GM18502 (cell line): ENCODE measurements around the gene CCR2.
"Not testable (repeated sequence)": the region's sequence is repeated elsewhere in the genome, so short reads cannot be mapped to it uniquely, and the experiment has no call there.

Experiments
- ATAC-seq: cut with Tn5 transposase; IDR thresholded peaks from one replicate; pipeline ENCODE4 v1.9.1; 2021; ENCODE audit warnings: mild to moderate bottlenecking; ENCODE audit not compliant: unreplicated experiment, poor library complexity

The CCR2 gene

GRCh38 chr3:46374755-46375154, 20.8 kb downstream of the CCR2 start:
- no peak for ATAC-seq

GRCh38 chr3:46375218-46375617, 21.3 kb downstream of the CCR2 start:
- ATAC-seq, result no peak

- no peak for ATAC-seq
These were observed 21.9 kb downstream of the CCR2 start for GRCh38 chr3:46375814-46376213.

DNA sequence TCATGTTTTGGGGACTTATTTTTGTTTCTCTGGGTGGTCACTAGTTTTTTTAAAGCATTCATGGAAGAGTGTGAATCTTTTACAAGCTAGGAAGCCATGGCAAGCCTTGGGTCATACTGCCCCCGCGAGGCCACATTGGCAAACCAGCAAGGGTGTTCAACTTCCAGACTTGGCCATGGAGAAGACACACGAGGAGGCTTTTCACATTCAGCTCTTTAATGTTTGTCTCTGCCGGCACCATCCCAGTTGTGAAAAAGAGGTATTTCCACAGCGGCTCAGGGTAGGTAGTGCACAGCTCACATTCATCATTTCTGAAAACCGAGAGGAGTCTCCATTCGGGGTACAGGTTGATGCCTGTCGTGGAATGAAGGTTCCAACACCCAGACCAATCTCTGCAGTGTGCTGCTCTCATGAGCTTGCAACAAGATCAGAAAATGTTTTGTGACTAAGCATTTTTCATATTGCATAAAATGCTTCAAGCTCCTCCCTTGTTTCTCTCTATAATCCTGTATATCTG, 24.6 kb downstream of the CCR2 start:
- ATAC-seq, result no peak

DNA sequence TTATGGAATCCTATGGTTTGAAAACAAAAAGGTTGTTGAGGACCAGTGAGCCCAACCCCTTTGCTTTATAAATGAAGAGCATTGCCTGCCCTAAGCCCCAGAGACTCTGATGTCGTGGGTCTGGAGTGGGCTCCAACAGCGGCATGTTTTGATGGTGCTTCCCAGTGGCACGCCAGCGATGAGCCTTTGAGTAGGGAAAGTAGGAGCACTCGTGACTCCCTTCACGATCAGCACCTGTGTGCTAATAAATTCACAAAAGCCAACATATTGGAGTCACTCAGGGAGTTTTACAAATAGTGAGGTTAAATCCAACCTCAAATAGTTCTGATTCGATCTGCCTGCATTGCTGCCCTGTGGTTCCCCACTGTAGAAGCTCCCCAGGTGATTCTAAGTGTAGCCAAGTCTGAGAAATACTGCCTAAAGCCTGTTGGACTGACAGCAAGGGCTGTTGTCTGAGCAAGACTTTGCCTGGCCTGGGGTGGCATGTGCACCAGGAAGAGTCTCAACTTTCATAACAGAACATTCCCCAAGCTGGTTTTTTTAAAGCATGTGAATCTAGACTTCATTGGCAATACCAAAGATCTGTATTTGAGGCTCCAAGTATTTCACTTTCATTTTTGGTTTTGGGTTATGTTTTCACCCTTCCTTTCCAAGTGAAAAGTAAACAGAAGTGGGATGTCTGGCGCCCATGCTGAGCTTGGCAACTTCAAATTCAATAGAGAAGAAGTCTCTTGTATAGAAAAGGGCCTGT, 26.7 kb downstream of the CCR2 start:
- ATAC-seq, result no peak

GRCh38 chr3:46381625-46382024, 27.7 kb downstream of the CCR2 start:
- ATAC-seq, result no peak

- ATAC-seq, result no peak
These were observed 29.5 kb downstream of the CCR2 start for GRCh38 chr3:46383211-46383950.

- no peak for ATAC-seq
These were observed 30.0 kb downstream of the CCR2 start for GRCh38 chr3:46383951-46384330.

DNA sequence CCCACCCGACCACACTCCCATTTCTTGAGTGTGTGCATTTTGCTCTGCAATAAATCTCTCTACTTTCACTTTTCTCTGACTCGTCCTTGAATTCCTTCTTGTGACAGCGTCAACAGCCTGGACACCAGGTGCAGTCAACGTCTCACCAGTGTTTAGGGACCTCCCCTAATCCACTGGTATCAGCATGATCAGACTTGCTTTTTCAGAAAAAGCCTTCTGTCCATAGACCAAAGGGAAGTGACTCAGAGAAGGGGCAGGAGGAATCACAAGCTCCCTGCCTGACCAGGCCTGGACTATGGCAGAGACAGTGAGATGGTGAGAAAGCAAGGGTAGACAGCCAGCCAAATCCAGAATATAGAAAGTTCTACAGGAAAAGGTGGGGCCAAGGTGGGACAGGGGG, 32.3 kb downstream of the CCR2 start:
- no peak for ATAC-seq

DNA sequence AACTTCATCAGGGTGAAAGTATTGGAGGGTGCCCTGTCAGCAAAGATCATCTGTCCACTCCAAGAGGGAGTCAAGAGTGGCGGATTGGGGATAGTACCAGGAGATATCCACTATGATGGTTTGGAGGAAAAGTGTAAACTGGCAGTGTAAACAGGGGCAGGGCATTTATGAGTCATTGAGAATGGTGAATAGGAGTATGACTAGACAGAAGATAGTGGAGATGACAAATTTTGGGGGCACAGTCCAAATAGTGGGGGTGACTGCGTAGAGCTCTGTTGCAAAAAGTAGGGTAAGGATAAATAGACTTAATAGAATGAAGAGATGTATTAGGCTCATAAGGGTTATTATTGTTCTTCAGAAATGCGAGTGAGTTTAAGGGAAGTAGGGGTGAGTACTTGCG, 34.9 kb downstream of the CCR2 start:
- not testable (repeated sequence) for ATAC-seq

- no peak for ATAC-seq
These were observed 35.4 kb downstream of the CCR2 start for GRCh38 chr3:46389306-46389705.

DNA sequence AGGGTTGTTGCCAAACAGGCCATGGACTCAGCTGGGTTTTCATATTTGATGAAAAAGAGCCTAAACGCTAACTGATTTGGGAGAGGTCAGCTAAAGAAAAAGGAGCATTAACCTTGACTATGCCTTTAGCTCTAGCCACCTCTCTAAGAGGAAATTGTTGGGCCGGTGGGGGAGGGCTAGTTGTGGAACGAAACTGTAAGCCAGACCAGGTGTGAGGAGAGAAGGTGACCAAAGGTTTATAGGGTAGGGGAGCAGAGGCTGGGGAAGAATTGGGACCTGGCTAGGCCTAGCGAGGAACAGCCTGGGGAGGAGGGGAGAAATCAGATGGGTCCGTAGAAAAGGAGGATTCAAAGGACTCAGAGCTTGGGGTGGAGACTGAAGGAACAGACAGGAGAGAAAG, 37.6 kb downstream of the CCR2 start:
- not testable (repeated sequence) for ATAC-seq

DNA sequence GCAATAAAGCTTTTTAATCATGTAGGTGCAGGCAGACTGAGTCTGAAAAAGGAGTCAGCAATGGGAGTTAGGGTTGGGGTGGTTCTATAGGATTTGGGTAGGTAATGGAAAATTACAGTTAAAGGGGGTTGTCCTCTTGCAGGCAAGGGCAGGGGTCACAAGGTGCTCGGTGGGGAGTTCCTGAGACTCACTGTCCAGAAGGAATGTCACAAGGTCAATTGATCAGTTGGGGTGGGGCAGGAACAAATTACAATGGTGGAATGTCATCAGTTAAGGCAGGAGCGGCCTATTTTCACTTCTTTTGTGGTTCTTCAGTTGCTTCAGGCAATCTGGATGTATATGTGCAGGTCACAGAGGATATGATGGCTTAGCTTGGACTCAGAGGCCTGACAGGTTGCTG, 39.1 kb downstream of the CCR2 start:
- no peak for ATAC-seq

GRCh38 chr3:46393554-46394434, 39.9 kb downstream of the CCR2 start:
- ATAC-seq, result no peak

DNA sequence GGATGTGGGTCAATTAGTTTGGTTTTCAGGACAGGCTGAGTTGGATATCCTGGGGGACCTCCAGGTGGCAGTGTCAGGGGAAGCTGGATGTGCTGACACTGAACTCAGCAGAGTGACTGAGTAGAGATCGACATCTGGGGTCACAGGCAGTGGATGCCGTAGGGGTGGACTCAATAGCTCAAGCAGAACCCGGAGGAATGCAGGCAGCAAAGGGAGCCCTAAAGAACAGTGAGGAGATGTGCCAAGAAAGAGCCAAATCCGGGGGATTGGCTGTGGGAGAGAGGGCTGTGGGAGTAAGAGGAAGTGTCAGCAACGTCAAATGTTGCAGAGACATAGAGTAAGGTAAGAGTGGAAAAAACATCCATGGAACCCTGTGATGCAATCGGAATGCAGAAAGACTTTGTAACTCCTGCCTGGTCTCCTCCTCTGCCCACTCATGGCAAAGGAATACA, 41.3 kb downstream of the CCR2 start:
- ATAC-seq, result no peak

DNA sequence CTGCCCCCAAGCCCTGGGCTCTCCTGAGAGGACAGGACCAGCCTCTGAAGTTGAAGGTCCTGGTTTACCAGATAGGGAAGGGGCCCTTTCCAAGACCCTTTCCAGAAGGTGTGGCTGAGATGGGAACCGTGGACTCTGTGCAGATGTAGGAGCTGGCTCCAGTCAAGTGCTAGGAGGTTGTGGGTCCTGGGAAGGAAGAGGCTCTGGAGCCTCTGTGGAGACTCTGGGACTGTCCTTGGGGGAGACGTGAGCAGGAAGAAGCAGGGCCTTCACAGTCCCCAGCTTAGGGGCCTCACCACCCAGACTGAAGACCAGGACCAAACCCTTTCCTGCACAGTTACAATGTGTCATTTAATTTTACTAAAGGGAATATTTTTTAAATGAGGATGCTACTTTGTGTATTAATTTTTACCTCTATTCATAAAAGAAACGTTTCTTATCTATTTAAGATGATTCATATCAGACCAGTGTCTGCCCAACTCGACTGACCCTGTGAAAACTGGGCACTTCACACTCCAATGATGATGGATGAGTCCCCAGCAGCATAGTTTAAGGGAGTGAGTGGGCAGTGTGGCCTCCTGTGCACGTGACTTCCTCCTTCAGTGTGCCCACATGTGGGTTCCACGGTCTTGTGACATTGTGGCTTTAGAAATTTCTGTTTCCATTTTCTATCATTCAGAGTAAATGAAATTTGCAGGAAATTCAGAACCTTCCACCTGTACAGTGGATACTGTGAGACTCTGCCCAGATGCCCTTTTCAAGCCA, 42.0 kb downstream of the CCR2 start:
- ATAC-seq, result no peak

- ATAC-seq, result no peak
These were observed 43.2 kb downstream of the CCR2 start for GRCh38 chr3:46397111-46397510.

DNA sequence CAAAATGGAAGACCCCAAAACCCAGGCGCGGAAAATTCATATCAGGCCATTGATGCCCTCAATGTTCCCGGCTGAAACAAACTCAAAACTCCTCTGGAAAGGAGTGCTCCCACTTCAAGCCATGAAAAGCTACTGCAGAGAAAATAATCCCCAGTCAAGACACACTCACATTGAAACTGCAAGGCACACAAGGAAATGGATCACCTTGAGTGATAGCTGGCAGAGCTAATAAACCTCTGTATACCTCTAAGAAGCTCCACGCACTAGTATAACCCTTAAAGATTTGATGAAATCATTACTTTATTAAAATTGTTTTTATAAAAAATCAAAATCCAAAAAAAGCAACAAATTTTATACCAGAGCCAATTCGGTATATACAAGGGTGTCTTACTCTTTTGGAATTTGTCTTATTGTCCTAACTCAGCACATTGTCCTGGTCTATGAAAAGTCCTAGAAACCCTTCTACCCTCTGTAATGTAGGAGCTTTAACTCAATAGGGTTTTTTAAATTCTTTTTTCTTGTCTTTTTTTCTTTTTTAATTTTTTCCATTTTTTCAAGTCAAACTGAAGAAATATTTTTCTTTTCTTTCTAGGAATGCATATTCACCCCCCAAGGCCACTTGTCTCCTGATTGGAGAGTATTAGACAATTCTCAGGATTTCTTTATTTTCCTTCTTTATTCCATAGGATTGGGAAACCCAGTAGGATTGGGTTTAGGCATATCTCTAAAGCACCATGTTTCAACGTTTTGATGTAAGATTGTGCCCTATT, 44.5 kb downstream of the CCR2 start:
- ATAC-seq, result no peak

DNA sequence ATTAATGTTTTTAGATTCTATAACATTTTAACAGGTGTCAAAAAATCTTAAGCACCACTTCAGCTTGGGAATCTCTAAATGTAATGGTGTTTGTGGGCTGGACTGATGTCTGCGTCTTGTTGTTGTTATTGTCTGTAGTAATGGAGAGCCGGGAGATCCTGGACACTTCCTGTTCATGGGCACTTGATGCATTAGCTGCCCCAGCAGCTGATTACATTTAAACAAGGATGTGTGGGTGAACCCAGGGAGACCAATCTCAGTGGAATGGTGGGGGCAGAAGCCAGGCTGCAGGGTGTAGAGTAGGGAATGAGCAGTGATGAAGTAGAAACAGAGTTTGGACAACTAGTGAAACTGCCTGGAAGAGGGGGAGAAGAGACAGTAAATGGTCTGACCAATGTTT, 45.2 kb downstream of the CCR2 start:
- no peak for ATAC-seq
